Fibroblast of lung (primary cell): ENCODE data around the gene OPRD1.

Experiments used
- CTCF ChIP-seq, 2 donors: IDR thresholded peaks in 1 of 2; conservative IDR thresholded peaks in 1 of 2; 1 replicate in 1 of 2; 2 replicates in 1 of 2; pipeline ENCODE4 v1.5.1; 2011 to 2012; ENCODE audit warnings: low read length in 2 of 2, control low read depth in 1 of 2, inconsistent platforms in 1 of 2, low read depth in 1 of 2, mild to moderate bottlenecking in 1 of 2
- EZH2 ChIP-seq: IDR thresholded peaks from 2 replicates; pipeline ENCODE4 v1.5.1; 2012; ENCODE audit warnings: low read length, control low read depth, mild to moderate bottlenecking; ENCODE audit errors: missing control alignments

- no peak for TF ChIP-seq CTCF (conservative IDR thresholded peaks at IDR 0.05 in 1 of 2, IDR thresholded peaks at IDR 0.05 in 1 of 2; ENCODE audit: low read depth in 1 of 2, low read length in 2 of 2)
- TF ChIP-seq EZH2 = no peak
Measured at GRCh38 chr1:28766532-28767183, 45.3 kb upstream of the OPRD1 start.
